ENCODE measurements around the gene LRFN2.

Gene LRFN2

DNA sequence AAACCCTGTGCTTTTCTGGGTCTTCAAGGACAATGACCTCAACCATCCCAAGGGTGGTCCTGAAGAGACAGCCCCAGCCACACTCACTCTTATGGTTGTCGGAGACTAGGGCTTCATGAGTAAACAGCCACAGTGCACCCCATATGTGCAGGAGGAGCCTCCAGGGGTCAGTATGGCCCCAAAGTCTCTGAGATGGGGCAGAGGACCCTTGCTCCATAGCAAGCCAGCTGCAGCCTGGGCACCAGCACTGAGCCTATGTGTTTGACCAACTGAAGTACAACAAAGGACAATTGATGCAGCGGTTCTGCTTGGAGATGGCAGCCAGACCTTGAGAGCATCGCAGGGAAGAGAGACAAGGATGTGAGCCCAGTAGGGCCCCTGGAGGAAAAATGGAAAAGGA, 112.2 kb downstream of the LRFN2 start:
- Histone ChIP-seq H3K4me3 (ENCODE audit: low read length) (no peak overlapping the region), H3K27ac (ENCODE audit: low read depth, low read length) (no peak overlapping the region), H3K36me3 (ENCODE audit: insufficient read depth, low read length) (no peaks in the 10 kb centered on the region), H3K9me3 (ENCODE audit: insufficient read depth, low read depth, low read length) (no peaks in the 10 kb centered on the region), H3K9ac (ENCODE audit: low read depth, low read length) (no peak overlapping the region), H3K27me3 (ENCODE audit: insufficient read depth, low read length) (no peaks in the 10 kb centered on the region), H3K4me1 (ENCODE audit: insufficient read depth, low read length) (peaks cover 14% of the 10 kb centered on the region; the same call in 1 of the 2 replicates)
- 93% methylated on average over 3 of the region's 3 CpGs for WGBS

DNA sequence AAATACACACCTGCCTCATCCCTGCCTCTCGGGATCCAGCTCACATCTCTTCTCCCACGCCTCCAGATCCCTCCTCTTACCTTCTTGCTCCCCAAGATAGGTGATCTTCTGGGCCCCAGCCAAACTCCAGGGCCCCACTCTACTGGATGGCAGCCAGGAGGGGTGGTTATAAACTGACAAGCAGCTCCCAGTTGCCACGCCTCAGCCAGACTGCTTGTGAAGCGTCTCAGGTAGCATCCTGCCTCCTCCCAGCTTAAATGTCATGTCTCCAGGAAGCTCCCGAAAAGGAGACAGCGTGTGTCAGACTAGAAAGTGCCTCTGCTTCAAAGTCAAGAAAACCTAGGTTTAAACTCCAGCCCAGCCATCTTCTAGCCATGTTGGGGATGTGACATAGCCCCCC, 114.1 kb downstream of the LRFN2 start:
- Histone ChIP-seq H3K36me3 (ENCODE audit: insufficient read depth, low read length) (no peaks in the 10 kb centered on the region), H3K4me1 (ENCODE audit: insufficient read depth, low read length) (peaks cover 10% of the 10 kb centered on the region; the same call in 1 of the 2 replicates), H3K9ac (ENCODE audit: low read depth, low read length) (no peak overlapping the region), H3K4me3 (ENCODE audit: low read length) (no peak overlapping the region), H3K27ac (ENCODE audit: low read depth, low read length) (no peak overlapping the region), H3K27me3 (ENCODE audit: insufficient read depth, low read length) (no peaks in the 10 kb centered on the region), H3K9me3 (ENCODE audit: insufficient read depth, low read depth, low read length) (no peaks in the 10 kb centered on the region)
- WGBS, result 85% methylated on average over 6 of the region's 6 CpGs

DNA sequence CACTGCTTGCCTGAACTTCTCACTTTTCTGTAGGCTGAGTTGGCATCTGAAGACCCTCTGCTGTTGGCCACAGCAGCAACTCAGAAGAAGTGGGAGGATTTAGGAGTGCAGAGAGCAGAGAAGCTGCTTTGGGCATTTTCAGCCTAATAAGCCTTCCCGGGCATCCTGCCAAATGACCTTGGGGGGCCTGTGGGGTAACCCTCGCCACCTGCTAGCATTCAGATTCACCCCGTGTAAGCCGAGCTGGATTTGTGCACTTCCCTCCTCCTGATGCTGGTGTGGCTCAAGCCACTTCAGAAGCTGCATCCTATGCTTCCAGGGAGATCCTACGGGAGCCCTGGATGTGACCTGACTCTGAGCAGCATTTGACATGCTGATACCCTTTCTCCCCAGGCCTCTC, 114.8 kb downstream of the LRFN2 start:
- Histone ChIP-seq H3K4me3 (ENCODE audit: low read length) (no peak overlapping the region), H3K9ac (ENCODE audit: low read depth, low read length) (no peak overlapping the region), H3K9me3 (ENCODE audit: insufficient read depth, low read depth, low read length) (no peaks in the 10 kb centered on the region), H3K4me1 (ENCODE audit: insufficient read depth, low read length) (peaks cover 4% of the 10 kb centered on the region; the same call in 1 of the 2 replicates), H3K36me3 (ENCODE audit: insufficient read depth, low read length) (no peaks in the 10 kb centered on the region), H3K27ac (ENCODE audit: low read depth, low read length) (no peak overlapping the region), H3K27me3 (ENCODE audit: insufficient read depth, low read length) (no peaks in the 10 kb centered on the region)
- WGBS, result 83% methylated on average over 5 of the region's 5 CpGs

DNA sequence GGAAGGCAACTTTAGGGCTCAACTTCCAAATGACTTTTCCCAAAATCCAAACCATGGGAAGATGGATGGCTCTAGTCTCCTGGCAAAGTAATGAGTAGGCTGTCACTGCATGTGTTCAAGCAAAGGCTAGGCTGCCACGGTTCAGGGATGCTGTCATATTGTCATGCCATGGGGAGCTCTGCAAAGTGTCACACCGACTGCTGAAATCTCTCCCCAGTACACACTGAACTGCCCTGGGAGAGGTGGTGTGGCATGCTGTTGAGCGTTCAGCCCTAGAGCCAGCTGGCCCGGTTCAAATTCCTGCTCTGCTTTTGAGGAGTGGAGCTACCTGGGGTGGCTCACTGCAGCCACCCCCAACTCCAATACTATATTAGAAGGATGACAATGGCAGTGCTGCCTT, 115.9 kb downstream of the LRFN2 start:
- no peaks in the 10 kb centered on the region for H3K36me3 ChIP-seq (ENCODE audit: insufficient read depth, low read length)
- H3K27ac ChIP-seq (ENCODE audit: low read depth, low read length), result no peak overlapping the region
- H3K9me3 ChIP-seq (ENCODE audit: insufficient read depth, low read depth, low read length), result no peaks in the 10 kb centered on the region
- 94% methylated on average over 4 of the region's 4 CpGs for WGBS
- H3K4me1 ChIP-seq (ENCODE audit: insufficient read depth, low read length), result no peaks in the 10 kb centered on the region
- no peak overlapping the region for H3K9ac ChIP-seq (ENCODE audit: low read depth, low read length)
- H3K27me3 ChIP-seq (ENCODE audit: insufficient read depth, low read length), result no peaks in the 10 kb centered on the region
- no peak overlapping the region for H3K4me3 ChIP-seq (ENCODE audit: low read length)

DNA sequence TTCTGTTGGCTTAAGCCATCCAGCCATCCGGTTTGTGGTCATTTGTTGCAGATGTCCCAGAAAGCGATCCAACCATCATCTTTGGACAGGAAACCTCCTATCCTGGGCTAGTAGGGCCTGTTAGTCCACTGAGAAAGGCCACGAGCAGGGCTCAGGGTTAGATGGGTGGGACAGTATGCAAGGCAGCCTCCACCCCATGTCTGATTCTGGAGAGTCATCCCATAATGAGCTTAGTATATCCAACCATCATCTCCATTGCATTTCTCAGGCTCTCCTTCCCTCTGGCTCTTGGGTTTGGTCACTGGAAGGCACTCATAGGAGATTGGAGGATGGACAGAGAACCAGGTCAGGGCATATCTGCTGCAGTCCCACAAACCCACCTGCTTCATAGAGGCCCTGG, 117.8 kb downstream of the LRFN2 start:
- 97% methylated on average over 3 of the region's 3 CpGs for WGBS
- Histone ChIP-seq H3K27me3 (ENCODE audit: insufficient read depth, low read length) (no peaks in the 10 kb centered on the region), H3K9me3 (ENCODE audit: insufficient read depth, low read depth, low read length) (no peaks in the 10 kb centered on the region), H3K27ac (ENCODE audit: low read depth, low read length) (no peak overlapping the region), H3K4me1 (ENCODE audit: insufficient read depth, low read length) (no peaks in the 10 kb centered on the region), H3K9ac (ENCODE audit: low read depth, low read length) (no peak overlapping the region), H3K4me3 (ENCODE audit: low read length) (no peak overlapping the region), H3K36me3 (ENCODE audit: insufficient read depth, low read length) (no peaks in the 10 kb centered on the region)

DNA sequence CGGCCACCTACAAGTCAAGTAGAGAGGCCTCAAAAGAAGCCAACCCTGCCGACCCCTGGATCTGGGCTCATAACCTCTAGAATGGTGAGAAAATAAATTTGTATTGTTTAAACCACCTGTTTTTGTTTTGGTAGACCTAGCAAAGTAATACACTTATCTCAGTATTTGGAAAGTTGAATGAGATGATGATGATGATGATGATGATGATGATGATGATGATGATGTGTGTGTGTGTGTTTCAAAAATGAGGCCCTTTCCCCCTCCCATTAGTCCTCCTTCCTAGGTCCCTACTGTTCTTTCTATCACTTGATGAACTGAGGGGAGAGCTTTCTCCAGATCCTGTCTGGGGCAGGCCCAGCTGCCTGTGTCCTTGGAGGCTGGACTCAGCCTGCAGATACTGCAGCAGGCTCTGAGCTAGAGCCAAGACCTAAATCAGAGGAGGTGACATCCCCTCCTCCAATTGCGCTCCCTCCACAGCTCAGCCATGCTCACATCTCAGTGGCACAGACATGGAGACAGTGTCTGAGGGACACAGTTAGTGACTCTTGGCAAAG, 120.1 kb downstream of the LRFN2 start:
- H3K27me3 ChIP-seq (ENCODE audit: insufficient read depth, low read length), result no peaks in the 10 kb centered on the region
- H3K9ac ChIP-seq (ENCODE audit: low read depth, low read length), result no peak overlapping the region
- no peaks in the 10 kb centered on the region for H3K36me3 ChIP-seq (ENCODE audit: insufficient read depth, low read length)
- 94% methylated on average over 3 of the region's 3 CpGs for WGBS
- no peaks in the 10 kb centered on the region for H3K4me1 ChIP-seq (ENCODE audit: insufficient read depth, low read length)
- no peak overlapping the region for H3K4me3 ChIP-seq (ENCODE audit: low read length)
- no peaks in the 10 kb centered on the region for H3K9me3 ChIP-seq (ENCODE audit: insufficient read depth, low read depth, low read length)
- no peak overlapping the region for H3K27ac ChIP-seq (ENCODE audit: low read depth, low read length)

DNA sequence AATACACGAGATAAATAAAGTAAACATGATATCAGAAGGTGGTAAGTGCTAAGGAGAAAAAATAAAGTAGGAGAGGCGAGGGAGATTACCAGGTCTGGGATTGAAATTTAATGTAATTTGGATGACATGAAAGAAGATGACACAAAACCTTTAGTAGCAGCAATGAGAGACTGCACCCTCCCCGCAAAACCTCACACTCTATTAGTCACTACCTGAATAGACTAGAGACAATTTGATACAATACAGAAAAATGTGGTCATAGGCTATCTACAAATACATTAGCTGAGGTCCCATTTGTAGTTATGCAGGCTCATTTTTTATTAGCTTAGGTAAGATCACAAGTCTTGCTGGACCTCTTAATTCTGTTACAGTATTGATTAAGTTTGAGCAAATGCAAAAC, 125.5 kb downstream of the LRFN2 start:
- WGBS, result 87% methylated on average over 3 of the region's 3 CpGs
- no peak overlapping the region for H3K4me3 ChIP-seq (ENCODE audit: low read length)
- no peak overlapping the region for H3K27ac ChIP-seq (ENCODE audit: low read depth, low read length)
- H3K9me3 ChIP-seq (ENCODE audit: insufficient read depth, low read depth, low read length), result no peaks in the 10 kb centered on the region
- no peaks in the 10 kb centered on the region for H3K4me1 ChIP-seq (ENCODE audit: insufficient read depth, low read length)
- H3K27me3 ChIP-seq (ENCODE audit: insufficient read depth, low read length), result peaks cover 2% of the 10 kb centered on the region; the same call in 1 of the 2 replicates
- H3K9ac ChIP-seq (ENCODE audit: low read depth, low read length), result no peak overlapping the region
- H3K36me3 ChIP-seq (ENCODE audit: insufficient read depth, low read length), result no peaks in the 10 kb centered on the region

DNA sequence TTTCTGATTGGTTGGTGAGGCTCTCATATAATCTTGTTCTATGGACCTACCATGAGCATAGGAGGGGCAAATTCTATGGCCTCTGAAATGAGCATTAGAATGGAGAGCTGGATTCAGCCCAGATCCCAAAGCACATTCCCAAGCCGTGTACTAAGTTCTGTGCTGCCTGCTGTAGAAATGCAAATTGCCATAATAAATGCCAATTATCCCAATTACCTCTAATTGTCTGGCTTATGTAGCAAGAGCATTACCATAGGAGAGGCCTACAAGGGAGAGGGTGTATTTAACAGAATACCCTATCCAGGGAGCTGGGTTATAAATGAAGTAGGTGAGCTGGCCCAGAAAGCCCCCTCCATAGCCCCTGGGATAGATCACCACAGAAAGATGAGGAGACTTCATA, 126.8 kb downstream of the LRFN2 start:
- Histone ChIP-seq H3K4me1 (ENCODE audit: insufficient read depth, low read length) (no peaks in the 10 kb centered on the region), H3K9ac (ENCODE audit: low read depth, low read length) (no peak overlapping the region), H3K27me3 (ENCODE audit: insufficient read depth, low read length) (peaks cover 5% of the 10 kb centered on the region; the same call in 1 of the 2 replicates), H3K4me3 (ENCODE audit: low read length) (no peak overlapping the region), H3K9me3 (ENCODE audit: insufficient read depth, low read depth, low read length) (no peaks in the 10 kb centered on the region), H3K27ac (ENCODE audit: low read depth, low read length) (no peak overlapping the region), H3K36me3 (ENCODE audit: insufficient read depth, low read length) (no peaks in the 10 kb centered on the region)
- 100% methylated on average over 1 of the region's 1 CpG for WGBS

DNA sequence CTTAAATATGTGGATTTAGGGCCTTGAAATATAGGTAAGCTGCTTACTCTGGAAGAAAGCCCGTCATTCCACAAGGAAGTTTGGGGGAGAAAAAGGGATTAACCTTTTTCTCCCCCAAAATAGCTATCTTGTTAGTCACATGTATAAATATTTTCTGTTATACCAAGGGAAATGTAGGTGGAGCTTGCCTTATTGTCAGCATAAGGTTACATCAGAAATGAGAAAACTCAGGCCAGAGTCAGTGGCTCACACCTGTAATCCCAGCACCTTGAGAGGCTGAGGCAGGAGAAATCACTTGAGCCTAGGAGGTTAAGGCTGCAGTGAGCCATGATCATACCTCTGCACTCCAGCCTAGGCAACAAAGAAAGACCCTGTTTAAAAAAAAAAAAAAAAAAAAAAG, 129.9 kb downstream of the LRFN2 start:
- Histone ChIP-seq H3K9me3 (ENCODE audit: insufficient read depth, low read depth, low read length) (no peaks in the 10 kb centered on the region), H3K36me3 (ENCODE audit: insufficient read depth, low read length) (no peaks in the 10 kb centered on the region), H3K4me3 (ENCODE audit: low read length) (no peak overlapping the region), H3K27me3 (ENCODE audit: insufficient read depth, low read length) (peaks cover 5% of the 10 kb centered on the region; the same call in 1 of the 2 replicates), H3K4me1 (ENCODE audit: insufficient read depth, low read length) (no peaks in the 10 kb centered on the region), H3K9ac (ENCODE audit: low read depth, low read length) (no peak overlapping the region), H3K27ac (ENCODE audit: low read depth, low read length) (no peak overlapping the region)
- WGBS, result 100% methylated on average over 1 of the region's 1 CpG

DNA sequence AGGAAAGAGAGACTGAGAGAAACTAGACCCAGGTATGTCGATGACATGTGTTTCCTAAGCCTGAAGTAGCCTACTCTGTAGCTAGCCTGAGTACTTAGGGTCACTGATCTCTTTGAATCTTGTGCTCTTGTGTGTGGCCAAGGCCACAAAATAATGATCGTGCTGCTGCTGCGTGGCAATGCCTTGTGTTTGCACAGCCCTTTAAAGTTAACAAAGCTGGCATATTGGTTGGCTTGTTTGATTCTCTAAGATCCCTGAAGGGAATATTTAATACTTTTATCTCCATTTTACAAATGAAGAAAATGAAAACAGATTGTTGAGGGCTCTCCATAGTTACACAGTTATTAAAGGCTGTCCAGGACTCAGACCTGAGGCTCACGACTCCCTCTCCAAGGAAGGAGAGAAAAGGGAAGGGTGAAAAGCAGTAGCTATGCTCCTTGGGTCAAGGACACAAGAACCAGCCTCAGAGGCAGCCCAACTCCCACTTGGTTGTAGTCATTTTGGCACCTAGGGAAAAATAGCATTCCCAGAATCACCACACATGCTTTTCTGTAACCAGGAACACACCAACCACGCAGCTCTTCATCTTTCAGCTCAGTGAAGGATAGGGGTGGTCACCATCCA, 130.7 kb downstream of the LRFN2 start:
- no peaks in the 10 kb centered on the region for H3K4me1 ChIP-seq (ENCODE audit: insufficient read depth, low read length)
- H3K27ac ChIP-seq (ENCODE audit: low read depth, low read length), result no peak overlapping the region
- 91% methylated on average over 5 of the region's 5 CpGs for WGBS
- no peak overlapping the region for H3K4me3 ChIP-seq (ENCODE audit: low read length)
- peaks cover 5% of the 10 kb centered on the region; the same call in 1 of the 2 replicates for H3K27me3 ChIP-seq (ENCODE audit: insufficient read depth, low read length)
- no peak overlapping the region for H3K9ac ChIP-seq (ENCODE audit: low read depth, low read length)
- H3K9me3 ChIP-seq (ENCODE audit: insufficient read depth, low read depth, low read length), result no peaks in the 10 kb centered on the region
- H3K36me3 ChIP-seq (ENCODE audit: insufficient read depth, low read length), result no peaks in the 10 kb centered on the region

DNA sequence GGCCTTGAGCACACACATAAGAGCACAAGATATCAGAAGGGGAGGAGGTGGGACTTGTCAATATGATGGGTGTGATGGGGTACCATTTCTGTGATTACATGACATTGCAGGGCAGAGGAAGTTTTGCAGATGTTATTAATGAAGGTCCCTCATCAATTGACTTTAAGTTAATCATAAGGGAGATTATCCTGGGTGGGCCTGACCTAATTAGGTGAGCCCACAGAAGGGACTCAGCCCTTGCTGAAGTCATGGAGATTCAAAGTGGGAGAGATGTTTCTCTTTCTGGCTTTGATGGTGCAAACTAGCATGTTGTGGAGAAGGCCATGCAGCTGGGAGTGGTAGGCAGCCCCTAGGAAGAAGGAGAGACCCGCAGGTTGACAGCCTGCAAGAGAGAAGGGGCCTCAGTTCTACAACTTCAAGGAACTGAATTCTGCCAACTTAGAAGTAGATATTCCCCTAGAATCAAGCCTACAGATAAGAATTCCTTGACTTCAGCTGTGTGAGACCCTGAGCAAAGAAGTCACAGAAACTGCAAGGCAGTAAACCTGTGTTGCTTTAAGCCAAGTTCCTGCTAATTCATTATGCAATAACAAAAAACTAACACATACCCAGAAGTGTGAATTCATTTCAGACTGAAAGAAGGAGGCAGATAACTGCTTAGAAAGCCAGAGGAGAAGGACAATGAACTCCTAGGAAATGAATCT, 131.3 kb downstream of the LRFN2 start:
- H3K4me1 ChIP-seq (ENCODE audit: insufficient read depth, low read length), result no peaks in the 10 kb centered on the region
- H3K9me3 ChIP-seq (ENCODE audit: insufficient read depth, low read depth, low read length), result no peaks in the 10 kb centered on the region
- no peak overlapping the region for H3K9ac ChIP-seq (ENCODE audit: low read depth, low read length)
- peaks cover 5% of the 10 kb centered on the region; the same call in 1 of the 2 replicates for H3K27me3 ChIP-seq (ENCODE audit: insufficient read depth, low read length)
- no peak overlapping the region for H3K27ac ChIP-seq (ENCODE audit: low read depth, low read length)
- no peaks in the 10 kb centered on the region for H3K36me3 ChIP-seq (ENCODE audit: insufficient read depth, low read length)
- WGBS, result 89% methylated on average over 1 of the region's 1 CpG
- H3K4me3 ChIP-seq (ENCODE audit: low read length), result no peak overlapping the region
